Erythroblast (primary cell): ENCODE measurements around the gene MAN1C1.

Experiments used
- GATA1 ChIP-seq: IDR thresholded peaks from 2 replicates; pipeline ENCODE4 v1.6.1; 2011; ENCODE audit warnings: low read depth, mild to moderate bottlenecking, control low read depth, low read length, moderate library complexity
- POLR2A ChIP-seq: IDR thresholded peaks from 2 replicates; pipeline ENCODE4 v1.6.1; 2011; ENCODE audit warnings: mild to moderate bottlenecking, low read length

GRCh38 chr1:25623731-25624130 is 7.1 kb downstream of the MAN1C1 start:
- TF ChIP-seq POLR2A = no peak
- no peak for TF ChIP-seq GATA1
